Muscle of leg (tissue), 11 donors: ENCODE data around the gene PDE11A. TPM values are rescaled to one million over a fixed set of nuclear protein-coding genes. Genes with fewer than 3 reads are reported as not detected.
"Not testable (repeated sequence)": the region's sequence is repeated elsewhere in the genome, so short reads cannot be mapped to it uniquely, and the experiment has no call there.

ENCODE experiments used
- DNase-seq: peaks from one replicate; pipeline ENCODE4 v3.0.0; 2013
- H3K27ac ChIP-seq: one replicate; pipeline ENCODE4 v1.5.1; 2013; ENCODE audit warnings: mild to moderate bottlenecking, low read length, control low read depth
- H3K27me3 ChIP-seq: one replicate; pipeline ENCODE4 v1.6.1; 2013; ENCODE audit warnings: low read length; ENCODE audit not compliant: control insufficient read depth, insufficient read depth
- H3K36me3 ChIP-seq: one replicate; pipeline ENCODE4 v1.6.1; 2013; ENCODE audit warnings: low read length; ENCODE audit not compliant: control insufficient read depth, insufficient read depth
- H3K4me1 ChIP-seq: one replicate; pipeline ENCODE4 v1.6.1; 2013; ENCODE audit warnings: low read length; ENCODE audit not compliant: control insufficient read depth, insufficient read depth
- H3K4me3 ChIP-seq: one replicate; pipeline ENCODE4 v1.5.1; 2013; ENCODE audit warnings: low read length, control low read depth
- H3K9me3 ChIP-seq: replicated peaks from 2 replicates; pipeline ENCODE4 v1.6.1; 2013; ENCODE audit warnings: low read depth, low read length; ENCODE audit not compliant: control insufficient read depth
- WGBS: methylation state at CpG from one replicate; pipeline ENCODE4 v1.1.5; 2013; ENCODE audit warnings: missing lambda C conversion rate; ENCODE audit not compliant: insufficient coverage; 5-methylcytosine and 5-hydroxymethylcytosine counted together
- polyA plus RNA-seq, 8 donors: library from polyadenylated mRNA; unstranded; fragments of 120-200 nt; gene quantifications; one replicate each; pipeline versions ENCODE4 v1.2.1 to v1.2.3, GENCODE V29; 2013; ENCODE audit warnings: inconsistent platforms in 1 of 8, low replicate concordance in 1 of 8; ENCODE audit not compliant: insufficient read length in 8 of 8, insufficient read depth in 1 of 8
- total RNA-seq: library from RNA; stranded (reverse); fragments of 120-200 nt; gene quantifications from one replicate; pipeline ENCODE4 v1.2.4, GENCODE V29; 2013

Gene PDE11A
- total and polyA plus RNA-seq, 9 donors, result 0.36 to 2.6 (median 0.62) TPM

DNA sequence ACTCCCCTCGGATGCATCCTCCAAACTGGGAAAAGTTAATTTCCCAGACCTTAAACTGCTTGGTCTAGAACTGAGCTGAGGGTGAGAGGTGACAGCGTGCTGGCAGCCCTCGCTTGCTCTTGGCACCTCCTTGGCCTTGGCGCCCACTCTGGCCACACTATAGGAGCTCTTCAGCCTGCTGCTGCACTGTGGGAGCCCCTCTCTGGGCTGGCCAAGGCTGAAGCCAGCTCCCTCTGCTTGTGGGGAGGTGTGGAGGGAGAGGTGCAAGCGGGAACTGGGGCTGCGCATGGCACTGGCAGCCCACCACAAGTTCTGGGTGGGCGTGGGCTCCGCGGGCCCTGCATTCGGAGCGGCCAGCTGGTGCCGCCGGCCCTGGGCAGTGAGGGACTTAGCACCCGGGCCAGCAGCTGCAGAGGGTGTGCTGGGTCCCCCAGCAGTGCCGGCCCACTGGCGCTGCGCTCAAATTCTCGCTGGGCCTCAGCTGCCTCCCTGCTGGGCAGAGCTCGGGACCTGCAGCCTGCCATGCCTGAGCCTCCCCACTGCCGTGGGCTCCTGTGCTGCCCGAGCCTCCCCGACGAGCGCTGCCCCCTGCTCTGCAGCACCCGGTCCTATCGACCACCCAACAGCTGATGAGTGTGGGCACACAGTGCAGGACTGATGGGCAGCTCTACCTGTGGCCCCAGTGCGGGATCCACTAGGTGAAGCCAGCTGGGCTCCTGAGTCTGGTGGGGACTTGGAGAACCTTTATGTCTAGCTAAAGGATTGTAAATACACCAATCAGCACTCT is 237.0 kb downstream of the PDE11A start:
- H3K4me1 ChIP-seq, H3K4me3 ChIP-seq, H3K36me3 ChIP-seq, H3K27me3 ChIP-seq, DNase-seq, H3K27ac ChIP-seq: not testable (repeated sequence)
- peaks cover 15% of the 10 kb centered on the region for H3K9me3 ChIP-seq
- WGBS, result 91% methylated on average over 24 of the region's 27 CpGs

DNA sequence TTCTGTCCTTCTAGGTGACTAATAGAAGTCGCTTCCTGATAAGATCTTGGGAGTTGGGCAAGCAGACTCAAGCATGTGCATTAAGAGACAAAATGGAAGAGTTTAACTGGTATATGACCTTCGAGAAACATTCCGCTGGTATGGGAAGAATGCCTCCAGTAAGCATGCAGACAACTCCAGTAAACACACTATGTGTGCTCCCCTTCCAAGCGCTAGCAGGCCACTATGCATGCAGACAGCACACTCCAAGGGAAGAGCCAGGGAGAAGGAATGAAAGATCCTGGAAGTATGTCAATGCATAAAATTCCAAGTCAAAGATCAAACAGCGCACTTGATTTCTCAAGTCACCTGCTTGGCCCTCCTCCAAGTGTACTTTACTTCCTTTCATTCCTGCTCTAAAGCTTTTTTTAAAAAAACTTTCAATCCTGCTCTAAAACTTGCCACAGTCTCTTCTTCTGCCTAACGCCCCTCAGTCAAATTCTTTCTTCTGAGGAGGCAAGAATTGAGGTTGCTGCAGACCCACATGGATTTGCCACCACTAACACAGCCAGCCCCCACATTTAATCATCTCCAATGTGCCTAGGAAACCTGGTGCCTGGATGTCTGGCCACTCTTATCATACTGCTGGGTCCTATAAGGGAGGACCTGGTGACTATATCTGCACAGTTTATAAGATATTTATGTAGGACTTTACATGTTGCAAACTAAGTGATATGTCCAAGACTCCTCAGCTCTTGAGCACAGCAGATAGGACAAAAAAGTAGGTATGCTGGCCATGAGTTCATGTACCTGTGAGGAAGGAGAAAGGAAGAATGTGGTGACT is 239.8 kb downstream of the PDE11A start:
- Histone ChIP-seq H3K9me3 (peaks cover 15% of the 10 kb centered on the region), H3K27ac (no peak overlapping the region), H3K27me3 (no peaks in the 10 kb centered on the region), H3K36me3 (no peaks in the 10 kb centered on the region), H3K4me1 (no peaks in the 10 kb centered on the region), H3K4me3 (no peak overlapping the region)
- WGBS, result 70% methylated on average over 2 of the region's 6 CpGs
- no peak for DNase-seq

DNA sequence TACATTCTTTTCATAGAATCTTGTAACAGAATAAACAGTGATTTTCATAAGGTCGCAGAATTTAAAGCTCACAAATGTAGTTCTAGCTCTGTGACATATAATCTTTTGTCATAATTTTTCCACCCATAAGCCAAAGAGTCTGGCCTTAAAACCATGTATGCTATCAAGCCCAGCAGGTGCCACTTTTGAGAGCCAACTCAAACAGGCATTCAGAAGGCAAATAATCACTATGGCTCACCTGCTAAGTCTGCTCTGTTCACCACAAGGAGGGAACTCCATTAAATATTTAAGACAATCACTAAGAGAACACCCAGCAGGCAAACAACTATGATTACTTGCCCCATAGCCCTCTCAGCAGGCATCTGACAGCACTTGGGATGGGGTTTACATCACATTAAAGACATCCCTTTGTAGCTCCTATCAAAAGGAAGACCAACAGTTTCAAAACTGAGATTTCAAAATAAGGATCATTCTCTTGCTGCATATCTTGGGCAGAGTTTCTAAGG is 241.6 kb downstream of the PDE11A start:
- Histone ChIP-seq H3K27ac (no peak overlapping the region), H3K27me3 (no peaks in the 10 kb centered on the region), H3K4me1 (no peaks in the 10 kb centered on the region), H3K36me3 (no peaks in the 10 kb centered on the region), H3K9me3 (peaks cover 12% of the 10 kb centered on the region), H3K4me3 (no peak overlapping the region)
- no CpG with 5 or more reads among the region's 1 CpG for WGBS
- DNase-seq, result no peak

DNA sequence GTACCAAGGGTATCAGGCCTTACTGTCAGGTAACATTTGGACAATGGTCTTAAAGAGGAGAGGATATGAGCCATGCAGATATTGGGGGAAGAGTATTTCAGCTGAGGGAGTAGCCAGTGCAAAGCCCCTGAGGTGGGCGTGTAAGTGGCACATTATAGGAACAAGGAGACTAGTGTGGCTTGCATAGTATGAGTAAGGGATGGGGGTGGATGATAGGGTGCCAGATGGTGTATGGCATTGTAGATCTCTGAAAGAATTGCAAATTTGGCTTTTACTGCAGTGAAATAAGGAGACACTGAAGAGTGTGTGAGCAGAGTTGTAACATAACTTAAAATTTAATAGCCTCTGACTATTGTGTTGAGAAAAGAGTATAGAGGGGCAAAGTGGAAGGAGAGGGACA is 244.0 kb downstream of the PDE11A start:
- Histone ChIP-seq H3K4me1 (no peaks in the 10 kb centered on the region), H3K4me3 (no peak overlapping the region), H3K27ac (no peak overlapping the region), H3K27me3 (no peaks in the 10 kb centered on the region), H3K9me3 (no peaks in the 10 kb centered on the region), H3K36me3 (no peaks in the 10 kb centered on the region)
- whole genome bisulfite sequencing, result 57% methylated on average over 1 of the region's 1 CpG
- DNase-seq, result no peak

DNA sequence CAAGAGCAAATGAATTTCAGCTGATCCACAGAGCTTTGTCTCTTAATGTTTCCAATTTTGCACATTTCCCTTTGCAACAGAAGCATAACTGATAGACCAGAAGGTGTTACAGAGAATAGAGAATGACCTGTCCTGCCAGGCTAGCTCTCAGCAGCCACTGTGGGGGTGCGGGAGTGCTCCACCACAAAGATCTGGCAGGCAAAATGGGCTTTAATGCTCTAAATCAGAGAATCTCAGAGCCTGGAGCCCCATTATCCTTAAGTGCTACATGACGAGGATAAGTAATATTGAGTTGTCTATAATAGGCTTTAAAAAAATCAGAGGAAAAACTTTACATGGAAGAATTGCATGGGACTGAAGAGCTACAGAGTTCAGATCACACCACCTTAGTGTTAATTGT is 245.7 kb downstream of the PDE11A start:
- no peaks in the 10 kb centered on the region for H3K4me1 ChIP-seq
- no peak for DNase-seq
- no peak overlapping the region for H3K27ac ChIP-seq
- 80% methylated on average over 2 of the region's 2 CpGs for WGBS
- H3K36me3 ChIP-seq, result no peaks in the 10 kb centered on the region
- no peaks in the 10 kb centered on the region for H3K9me3 ChIP-seq
- H3K4me3 ChIP-seq, result no peak overlapping the region
- no peaks in the 10 kb centered on the region for H3K27me3 ChIP-seq

DNA sequence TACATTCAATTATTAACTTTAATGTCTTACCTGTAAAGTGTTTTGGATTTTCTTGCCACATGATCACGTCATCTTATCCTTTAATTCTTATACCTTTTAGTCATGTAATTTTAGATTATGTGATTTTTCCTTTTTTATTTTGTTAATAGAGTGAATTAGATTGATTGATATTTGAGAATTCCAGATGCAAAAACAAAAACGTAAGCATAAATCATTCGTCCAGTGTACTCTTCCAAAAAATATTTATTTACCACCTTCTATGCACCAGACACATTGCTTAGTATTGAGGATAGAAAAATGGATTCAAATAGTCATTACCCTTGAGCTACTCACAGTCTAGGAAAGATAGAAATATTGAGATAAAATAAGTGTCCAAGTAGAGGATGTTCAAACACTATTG is 249.6 kb downstream of the PDE11A start:
- no peaks in the 10 kb centered on the region for H3K27me3 ChIP-seq
- H3K27ac ChIP-seq, result no peak overlapping the region
- H3K36me3 ChIP-seq, result no peaks in the 10 kb centered on the region
- H3K9me3 ChIP-seq, result no peaks in the 10 kb centered on the region
- no peak for DNase-seq
- H3K4me1 ChIP-seq, result no peaks in the 10 kb centered on the region
- no peak overlapping the region for H3K4me3 ChIP-seq
- WGBS, result no CpG with 5 or more reads among the region's 3 CpGs

DNA sequence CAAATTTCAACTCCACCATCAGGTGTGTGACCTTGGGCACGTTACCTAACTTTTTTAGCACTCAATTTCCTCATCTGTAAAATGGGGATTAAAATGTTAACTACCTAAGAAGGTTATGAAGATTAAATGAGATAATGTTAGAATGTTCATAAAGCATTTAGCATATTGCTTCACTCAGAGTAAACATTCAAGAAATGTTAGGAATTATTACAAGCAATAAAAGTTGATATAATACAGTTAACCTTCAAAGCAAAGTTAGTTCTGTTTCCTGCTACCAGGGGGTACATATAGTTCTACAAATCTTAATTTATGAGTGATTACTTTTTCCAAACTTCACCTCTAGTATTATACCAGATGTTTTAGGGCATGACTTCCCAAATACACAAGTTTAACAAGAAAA is 254.2 kb downstream of the PDE11A start:
- no peak overlapping the region for H3K4me3 ChIP-seq
- no peaks in the 10 kb centered on the region for H3K4me1 ChIP-seq
- H3K27ac ChIP-seq, result no peak overlapping the region
- DNase-seq, result no peak
- WGBS, result no CpG with 5 or more reads among the region's 1 CpG
- H3K9me3 ChIP-seq, result no peaks in the 10 kb centered on the region
- H3K36me3 ChIP-seq, result no peaks in the 10 kb centered on the region
- H3K27me3 ChIP-seq, result no peaks in the 10 kb centered on the region

DNA sequence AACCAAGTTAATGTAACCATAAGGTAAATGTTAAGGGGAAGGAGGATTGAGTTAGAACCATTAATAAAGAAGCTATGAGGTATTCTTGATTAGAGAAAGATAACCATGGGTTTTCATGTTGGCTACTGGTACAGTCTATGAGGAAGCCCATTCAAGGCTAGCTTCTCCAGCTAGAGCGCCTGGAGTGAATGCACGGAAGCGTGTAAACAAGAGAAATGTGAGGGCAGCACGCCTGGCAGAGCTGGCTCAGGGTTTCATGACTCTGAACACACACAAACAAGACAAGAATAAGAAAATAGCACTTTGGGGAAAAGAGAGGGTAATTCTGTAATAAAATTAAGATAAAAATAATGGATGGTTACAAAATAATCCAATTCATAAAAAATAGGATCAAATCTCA is 255.3 kb downstream of the PDE11A start:
- Histone ChIP-seq H3K4me3 (no peak overlapping the region), H3K27ac (no peak overlapping the region), H3K9me3 (no peaks in the 10 kb centered on the region), H3K27me3 (no peaks in the 10 kb centered on the region), H3K36me3 (no peaks in the 10 kb centered on the region), H3K4me1 (no peaks in the 10 kb centered on the region)
- no peak for DNase-seq
- WGBS, result no CpG with 5 or more reads among the region's 4 CpGs

DNA sequence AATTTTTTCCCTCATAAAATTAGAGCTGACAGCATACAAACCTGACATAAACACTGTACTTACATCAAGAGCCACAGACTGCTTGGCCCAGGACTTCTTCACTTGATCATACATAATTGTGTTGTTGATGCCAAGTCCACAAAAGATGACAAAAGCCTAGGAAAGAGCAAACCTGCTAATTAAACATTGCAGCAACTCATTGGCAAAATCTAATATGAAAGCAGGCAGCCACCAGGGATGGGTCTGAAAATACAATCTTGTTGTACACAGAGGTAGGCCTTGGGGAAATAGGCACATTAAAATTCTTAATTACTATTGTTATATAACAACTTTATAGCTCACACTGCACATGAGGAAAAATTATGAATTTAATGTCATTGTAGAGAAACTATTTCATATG is 255.8 kb downstream of the PDE11A start:
- Histone ChIP-seq H3K4me1 (no peaks in the 10 kb centered on the region), H3K27ac (no peak overlapping the region), H3K36me3 (no peaks in the 10 kb centered on the region), H3K27me3 (no peaks in the 10 kb centered on the region), H3K9me3 (no peaks in the 10 kb centered on the region), H3K4me3 (no peak overlapping the region)
- DNase-seq, result no peak

DNA sequence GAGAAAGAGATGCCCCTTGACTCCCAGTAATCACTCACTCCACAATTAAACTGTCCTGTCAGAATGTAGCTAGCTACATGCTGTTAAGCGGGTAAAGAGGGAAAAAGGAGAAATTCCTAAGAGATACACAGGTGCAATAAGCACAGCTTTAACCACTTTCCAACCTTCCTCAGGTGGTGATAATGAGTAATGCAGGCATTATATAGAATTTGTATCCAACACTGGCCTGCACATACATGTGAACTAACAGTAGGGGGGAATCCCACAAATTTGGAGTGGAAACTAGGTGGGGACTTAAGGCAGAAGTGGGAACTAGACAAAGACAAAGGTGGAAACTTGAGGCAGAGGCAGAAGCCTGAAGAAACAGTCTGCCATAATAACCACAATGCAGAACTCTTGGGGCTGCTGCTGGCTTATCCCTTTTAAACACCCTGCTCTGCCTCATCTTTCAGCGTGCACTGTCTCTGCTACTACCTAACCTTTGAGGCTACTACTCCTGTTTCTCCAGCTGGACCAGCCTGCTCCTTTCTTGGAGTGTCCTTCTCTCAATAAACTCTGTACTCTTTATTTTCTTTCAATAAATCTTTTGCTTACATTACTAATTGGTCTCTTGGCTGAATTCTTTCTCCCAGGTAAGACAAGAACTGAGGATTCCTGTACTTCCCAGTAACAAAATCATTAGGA is 259.7 kb downstream of the PDE11A start:
- Histone ChIP-seq H3K9me3 (no peaks in the 10 kb centered on the region), H3K4me3 (no peak overlapping the region), H3K27ac (no peak overlapping the region), H3K27me3 (no peaks in the 10 kb centered on the region), H3K4me1 (no peaks in the 10 kb centered on the region), H3K36me3 (no peaks in the 10 kb centered on the region)
- DNase-seq, result no peak
- WGBS, result 77% methylated on average over 1 of the region's 2 CpGs
